Keratinocyte (primary cell): ENCODE data around the gene ATAD3A.

Experiments used
- EZH2 ChIP-seq: IDR thresholded peaks from one replicate; pipeline ENCODE4 v1.6.1; 2012; ENCODE audit warnings: inconsistent platforms, mild to moderate bottlenecking, low read length, moderate library complexity
- TF ChIP-seq, protein P1 (sequence below), 3 experiments: IDR thresholded peaks in 1 of 3; conservative IDR thresholded peaks in 1 of 3; optimal IDR thresholded peaks in 1 of 3; 2 replicates in 2 of 3; 3 replicates in 1 of 3; pipeline versions ENCODE3 to v1.5.1; 2011; ENCODE audit warnings: low read length in 3 of 3, mild to moderate bottlenecking in 3 of 3, moderate library complexity in 2 of 3, control low read depth in 1 of 3, inconsistent platforms in 1 of 3; ENCODE audit not compliant: insufficient read depth in 2 of 3; ENCODE audit errors: extremely low read depth in 1 of 3

DNA sequence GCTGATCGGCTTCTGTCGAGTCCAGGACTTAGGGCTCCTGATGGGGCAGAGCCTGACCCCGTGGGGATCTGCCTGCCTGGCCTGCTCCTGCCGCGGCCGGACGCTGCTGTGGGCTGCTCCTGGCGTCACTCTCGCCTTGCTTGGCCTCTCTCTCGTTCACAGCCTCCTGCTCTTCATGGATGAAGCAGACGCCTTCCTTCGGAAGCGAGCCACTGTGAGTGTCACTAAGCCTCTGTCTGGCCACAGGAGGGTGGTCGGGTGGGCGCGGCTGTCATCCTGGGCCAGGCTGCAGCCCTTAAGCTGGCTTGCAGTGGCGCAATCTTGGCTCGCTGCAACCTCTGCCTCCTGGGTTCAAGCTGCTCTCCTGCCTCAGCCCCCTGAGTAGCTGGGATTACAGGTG lies 24.3 kb upstream of the ATAD3A start:
- TF ChIP-seq, protein P1, sequence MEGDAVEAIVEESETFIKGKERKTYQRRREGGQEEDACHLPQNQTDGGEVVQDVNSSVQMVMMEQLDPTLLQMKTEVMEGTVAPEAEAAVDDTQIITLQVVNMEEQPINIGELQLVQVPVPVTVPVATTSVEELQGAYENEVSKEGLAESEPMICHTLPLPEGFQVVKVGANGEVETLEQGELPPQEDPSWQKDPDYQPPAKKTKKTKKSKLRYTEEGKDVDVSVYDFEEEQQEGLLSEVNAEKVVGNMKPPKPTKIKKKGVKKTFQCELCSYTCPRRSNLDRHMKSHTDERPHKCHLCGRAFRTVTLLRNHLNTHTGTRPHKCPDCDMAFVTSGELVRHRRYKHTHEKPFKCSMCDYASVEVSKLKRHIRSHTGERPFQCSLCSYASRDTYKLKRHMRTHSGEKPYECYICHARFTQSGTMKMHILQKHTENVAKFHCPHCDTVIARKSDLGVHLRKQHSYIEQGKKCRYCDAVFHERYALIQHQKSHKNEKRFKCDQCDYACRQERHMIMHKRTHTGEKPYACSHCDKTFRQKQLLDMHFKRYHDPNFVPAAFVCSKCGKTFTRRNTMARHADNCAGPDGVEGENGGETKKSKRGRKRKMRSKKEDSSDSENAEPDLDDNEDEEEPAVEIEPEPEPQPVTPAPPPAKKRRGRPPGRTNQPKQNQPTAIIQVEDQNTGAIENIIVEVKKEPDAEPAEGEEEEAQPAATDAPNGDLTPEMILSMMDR (optimal IDR thresholded peaks at IDR 0.05 in 1 of 3, IDR thresholded peaks at IDR 0.05 in 1 of 3, conservative IDR thresholded peaks at IDR 0.05 in 1 of 3; ENCODE audit: extremely low read depth in 1 of 3, insufficient read depth in 2 of 3, low read length in 3 of 3), result no peak
- no peak for TF ChIP-seq EZH2
